ENCODE measurements around the gene GTF3C5.
"Not testable (repeated sequence)": the region's sequence is repeated elsewhere in the genome, so short reads cannot be mapped to it uniquely, and the experiment has no call there.

Gene GTF3C5

DNA sequence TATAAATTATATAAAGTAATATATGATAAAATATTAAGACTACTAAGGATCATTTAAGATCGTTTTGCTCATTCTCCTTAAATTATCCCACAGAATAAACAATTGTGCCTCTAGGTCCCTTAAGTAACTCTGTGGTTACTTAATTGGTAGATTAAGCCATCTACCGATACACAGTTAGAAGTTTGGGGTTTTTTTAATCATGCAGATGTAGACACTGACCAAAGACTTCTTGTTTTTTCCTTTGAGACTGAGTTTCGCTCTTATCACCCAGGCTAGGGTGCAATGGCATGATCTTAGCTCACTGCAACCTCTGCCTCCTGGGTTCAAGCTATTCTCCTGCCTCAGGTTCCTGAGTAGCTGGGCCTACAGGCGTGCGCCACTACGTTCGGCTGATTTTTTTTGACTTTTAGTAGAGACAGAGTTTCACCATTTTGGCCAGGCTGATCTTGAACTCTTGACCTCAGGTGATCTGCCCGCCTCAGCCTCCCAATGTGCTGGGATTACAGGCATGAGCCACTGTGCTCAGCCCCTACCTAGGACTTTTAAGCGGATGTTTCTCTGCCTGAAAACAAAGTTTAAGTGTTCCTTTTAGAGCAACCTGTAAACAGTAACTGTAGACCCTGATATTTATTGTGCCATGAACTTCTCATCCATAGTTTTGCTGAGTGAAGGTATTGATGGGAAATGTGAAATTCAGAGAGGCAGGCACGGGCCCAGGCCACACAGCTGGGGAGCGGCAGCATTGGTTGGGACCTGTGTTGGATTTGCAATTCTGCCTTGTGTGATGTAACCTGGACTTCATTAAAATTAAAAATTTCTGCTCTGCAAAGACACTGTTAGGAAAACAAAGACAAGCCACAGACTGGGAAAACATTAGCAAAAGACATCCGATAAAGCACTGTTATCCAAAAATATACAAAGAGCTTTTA, 42.6 kb downstream of the GTF3C5 start:
- no peak for DNase-seq

DNA sequence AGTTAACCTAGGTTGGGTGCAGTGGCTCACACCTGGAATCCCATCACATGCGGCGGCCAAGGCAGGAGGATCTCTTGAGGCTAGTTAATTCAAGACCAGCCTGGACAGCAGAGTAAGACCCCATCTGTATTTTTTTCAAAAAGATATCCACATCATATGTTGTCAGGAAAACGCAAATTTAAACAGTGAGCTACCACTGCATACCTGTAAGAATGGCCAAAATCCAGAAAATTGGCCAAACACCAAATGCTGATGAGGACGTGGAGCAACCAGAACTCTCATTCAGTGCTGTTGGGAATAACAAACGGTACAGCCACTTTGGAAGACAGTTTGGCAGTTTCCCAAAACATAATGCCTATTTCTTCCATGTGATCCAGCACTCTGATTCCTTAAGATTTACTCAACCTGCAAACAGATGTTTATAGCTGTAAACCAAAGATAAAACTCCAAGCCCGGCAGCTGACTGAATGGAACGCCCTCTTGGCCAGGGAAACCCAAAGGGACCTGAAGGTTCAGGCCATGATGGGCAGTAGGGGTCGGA, 43.4 kb downstream of the GTF3C5 start:
- no peak for DNase-seq

DNA sequence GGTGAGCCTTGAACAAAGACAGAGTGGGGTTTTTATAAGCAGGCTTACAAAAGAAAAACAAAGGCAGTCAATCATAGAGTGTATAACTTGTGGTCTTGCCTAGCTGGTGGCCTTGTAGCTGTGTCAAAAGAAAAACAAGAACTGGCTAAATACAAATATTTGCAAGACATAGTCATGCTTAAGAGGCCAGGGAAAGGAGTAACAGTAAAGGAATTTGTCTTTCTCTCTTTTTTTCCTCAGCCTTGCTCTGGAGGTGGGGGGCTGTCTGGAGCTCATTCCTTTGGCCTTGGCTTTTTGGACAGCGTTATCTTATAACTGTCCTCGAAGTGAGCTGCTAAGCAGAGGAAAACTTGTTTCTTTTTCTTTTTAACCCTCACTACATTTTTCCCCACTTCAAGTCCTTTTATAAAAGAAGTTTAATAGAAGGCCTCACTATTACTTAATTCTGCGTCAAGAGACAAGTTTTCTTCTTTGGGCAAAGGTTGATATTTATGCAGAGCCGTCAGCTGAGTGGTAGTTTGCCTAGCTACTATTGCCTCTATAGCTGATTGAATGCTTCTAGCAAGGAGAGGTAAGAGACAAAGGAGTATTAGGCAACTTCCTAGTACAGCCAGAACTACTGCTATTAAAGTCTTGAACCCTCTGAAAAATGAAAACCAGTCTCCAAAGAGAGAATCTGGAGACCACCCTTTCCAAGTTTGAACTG, 45.3 kb downstream of the GTF3C5 start:
- DNase-seq: no peak

DNA sequence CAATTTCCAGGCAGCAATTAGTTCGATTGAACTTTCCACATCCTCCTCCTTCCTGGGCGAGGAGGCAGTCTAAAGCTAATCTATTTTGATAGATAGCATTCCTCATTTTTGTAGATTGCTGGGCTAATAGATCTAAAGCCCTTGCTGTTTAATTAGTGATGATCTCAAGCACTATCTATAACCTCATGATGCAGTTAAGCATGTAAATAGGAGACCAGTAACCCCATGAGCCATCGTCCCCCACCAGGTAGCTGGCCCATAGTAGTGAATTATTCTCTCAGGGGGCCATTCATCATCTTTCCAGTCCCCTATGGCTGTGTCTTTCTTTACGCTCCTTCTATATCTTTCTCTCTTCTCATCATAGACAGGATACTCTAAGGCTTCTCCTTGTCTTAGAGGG, 45.9 kb downstream of the GTF3C5 start:
- no peak for DNase-seq

DNA sequence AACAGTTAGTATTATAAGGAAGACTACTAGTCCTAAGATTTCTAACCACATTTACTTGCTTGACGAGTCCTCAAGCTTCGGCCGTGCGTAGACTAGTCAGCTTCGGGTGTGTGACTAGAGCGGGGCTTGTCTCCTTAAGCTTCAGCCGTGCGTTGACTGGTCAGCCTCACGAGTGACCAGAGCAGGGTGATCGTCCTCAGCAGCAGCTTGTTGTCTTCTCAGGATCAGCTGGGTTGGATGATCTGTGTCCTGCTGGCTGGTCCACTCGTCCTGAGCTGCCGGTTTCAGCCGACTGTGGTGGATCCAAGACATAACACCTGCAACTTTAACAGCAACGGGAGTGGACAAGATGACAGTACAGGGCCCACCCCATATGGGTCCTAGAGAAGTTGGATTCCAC, 47.7 kb downstream of the GTF3C5 start:
- no peak for DNase-seq

DNA sequence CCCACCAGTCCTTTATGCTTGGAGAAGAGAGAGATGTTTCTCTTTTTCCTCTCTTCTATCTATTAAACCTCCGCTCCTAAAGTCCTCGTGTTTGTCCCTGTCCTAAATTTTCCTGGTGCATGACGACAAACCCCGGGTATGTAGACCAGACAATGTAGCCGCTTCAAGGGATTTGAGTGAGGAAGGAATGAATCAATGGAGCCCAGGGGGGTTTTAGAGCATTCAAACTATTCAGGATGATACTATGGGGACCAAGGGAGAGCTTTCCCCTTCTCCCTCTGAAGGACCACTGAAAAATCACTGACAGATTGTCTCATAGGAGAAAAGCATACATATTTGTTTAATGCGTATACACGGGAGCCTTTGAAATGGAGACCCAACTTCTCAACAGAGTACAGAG, 49.4 kb downstream of the GTF3C5 start:
- no peak for DNase-seq

DNA sequence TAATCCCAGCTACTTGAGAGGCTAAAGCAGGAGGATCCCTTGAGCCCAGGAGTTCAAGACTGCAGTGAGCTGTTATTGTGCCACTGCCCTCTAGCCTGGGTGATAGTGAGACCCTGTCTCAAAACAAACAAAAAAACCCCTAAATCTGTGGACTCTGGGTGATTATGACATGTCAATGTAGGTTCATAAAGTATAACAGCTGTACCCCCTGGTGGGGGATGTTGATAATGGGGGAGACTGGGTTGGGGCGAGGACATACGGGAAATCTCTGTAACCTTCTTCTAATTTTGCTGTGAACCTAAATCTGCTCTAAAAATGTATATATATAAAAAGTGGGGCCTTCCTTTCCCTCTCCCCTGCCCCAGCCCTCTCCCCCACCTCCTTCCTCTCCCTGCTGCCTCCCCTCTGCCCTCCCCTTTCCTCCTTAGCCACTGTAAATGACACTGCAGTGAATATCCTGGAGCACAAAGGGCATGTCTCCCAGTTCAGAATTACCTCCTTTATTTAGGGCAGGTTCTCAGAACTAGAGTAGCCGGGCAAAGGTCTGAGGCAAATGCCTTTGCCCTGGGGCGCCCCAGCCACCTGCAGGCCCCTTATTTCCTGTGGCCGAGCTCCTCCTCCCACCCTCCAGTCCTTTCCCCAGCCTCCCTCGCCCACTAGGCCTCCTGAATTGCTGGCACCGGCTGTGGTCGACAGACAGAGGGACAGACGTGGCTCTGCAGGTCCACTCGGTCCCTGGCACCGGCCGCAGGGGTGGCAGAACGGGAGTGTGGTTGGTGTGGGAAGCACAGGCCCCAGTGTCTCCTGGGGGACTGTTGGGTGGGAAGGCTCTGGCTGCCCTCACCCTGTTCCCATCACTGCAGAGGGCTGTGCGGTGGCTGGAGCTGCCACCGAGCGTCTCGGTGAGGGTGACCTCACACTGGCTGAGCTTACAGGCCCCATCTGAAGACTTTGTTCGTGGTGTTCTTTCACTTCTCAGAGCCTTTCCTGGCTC, 50.3 kb downstream of the GTF3C5 start:
- DNase-seq: not testable (repeated sequence)

DNA sequence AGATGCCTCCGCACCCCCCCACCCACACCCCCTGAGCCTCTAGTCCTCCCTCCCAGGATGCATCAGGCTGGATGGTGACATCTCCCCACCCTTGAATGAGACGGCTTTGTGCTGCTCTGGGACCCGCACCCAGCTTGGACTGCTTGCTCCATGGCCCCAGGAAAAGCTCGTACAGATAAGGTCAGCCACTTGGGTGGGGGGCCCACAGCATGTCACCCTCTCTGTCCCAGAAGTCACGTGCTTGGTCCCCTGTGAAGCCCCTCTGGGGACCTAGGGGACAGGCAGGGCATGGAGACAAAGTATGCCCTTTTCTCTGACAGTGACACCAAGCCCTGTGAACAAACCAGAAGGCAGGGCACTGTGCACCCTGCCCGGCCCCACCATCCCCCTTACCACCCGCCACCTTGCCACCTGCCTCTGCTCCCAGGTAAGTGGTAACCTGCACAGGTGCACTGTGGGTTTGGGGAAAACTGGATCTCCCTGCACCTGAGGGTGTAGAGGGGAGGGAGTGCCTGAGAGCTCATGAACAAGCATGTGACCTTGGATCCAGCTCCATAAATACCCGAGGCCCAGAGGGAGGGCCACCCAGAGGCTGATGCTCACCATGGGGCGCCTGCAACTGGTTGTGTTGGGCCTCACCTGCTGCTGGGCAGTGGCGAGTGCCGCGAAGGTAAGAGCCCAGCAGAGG, 51.3 kb downstream of the GTF3C5 start:
- DNase-seq: not testable (repeated sequence)

DNA sequence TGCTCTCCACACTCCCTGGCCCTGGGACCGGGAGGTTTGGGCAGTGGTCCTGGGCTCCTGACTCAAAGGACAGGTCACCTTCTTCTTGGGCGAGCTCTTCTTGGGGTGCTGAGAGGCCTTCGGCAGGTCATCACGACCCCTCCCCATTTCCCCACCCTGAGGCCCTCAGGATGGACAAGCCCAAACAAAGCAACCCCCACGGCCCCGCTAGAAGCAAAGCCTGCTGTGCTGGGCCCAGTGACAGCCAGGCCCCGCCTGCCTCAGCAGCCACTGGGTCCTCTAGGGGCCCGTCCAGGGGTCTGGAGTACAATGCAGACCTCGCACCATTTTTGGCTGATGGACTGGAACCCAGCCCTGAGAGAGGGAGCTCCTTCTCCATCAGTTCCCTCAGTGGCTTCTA, 52.9 kb downstream of the GTF3C5 start:
- DNase-seq: not testable (repeated sequence)

DNA sequence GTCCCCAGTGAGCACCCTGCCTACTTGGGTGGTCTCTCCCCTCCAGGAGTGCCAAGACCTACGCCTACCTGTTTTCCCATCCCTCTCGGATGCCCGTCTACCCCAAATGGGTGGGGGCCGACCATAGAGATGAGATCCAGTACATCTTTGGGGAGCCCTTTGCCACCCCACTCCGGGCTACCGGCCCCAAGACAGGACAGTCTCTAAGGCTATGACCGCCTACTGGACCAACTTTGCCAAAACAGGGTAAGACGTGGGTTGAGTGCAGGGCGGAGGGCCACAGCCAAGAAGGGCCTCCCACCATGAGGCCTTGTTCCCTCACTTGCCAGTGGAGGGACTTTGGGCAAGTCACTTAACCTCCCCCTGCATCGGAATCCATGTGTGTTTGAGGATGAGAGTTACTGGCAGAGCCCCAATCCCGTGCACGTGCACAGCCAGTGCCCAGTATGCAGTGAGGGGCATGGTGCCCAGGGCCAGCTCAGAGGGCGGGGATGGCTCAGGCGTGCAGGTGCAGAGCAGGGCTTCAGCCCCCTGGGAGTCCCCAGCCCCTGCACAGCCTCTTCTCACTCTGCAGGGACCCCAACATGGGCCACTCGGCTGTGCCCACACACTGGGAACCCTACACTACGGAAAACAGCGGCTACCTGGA, 55.5 kb downstream of the GTF3C5 start:
- DNase-seq: not testable (repeated sequence)

DNA sequence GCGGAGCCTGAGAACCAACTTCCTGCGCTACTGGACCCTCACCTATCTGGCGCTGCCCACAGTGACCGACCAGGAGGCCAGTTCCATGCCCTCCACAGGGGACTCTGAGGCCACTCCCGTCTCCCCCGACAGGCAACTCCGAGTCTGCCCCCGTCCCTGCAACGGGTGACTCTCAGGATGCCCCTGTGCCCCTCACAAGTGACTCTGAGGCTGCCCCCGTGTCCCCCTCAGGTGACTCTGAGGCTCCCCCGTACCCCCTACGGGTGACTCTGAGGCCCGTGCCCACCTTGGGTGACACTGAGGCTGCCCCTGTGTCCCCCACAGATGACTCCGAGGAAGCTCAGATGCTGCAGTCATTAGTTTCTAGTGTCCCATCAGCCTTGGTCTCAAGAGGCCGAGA, 56.1 kb downstream of the GTF3C5 start:
- DNase-seq: no peak

DNA sequence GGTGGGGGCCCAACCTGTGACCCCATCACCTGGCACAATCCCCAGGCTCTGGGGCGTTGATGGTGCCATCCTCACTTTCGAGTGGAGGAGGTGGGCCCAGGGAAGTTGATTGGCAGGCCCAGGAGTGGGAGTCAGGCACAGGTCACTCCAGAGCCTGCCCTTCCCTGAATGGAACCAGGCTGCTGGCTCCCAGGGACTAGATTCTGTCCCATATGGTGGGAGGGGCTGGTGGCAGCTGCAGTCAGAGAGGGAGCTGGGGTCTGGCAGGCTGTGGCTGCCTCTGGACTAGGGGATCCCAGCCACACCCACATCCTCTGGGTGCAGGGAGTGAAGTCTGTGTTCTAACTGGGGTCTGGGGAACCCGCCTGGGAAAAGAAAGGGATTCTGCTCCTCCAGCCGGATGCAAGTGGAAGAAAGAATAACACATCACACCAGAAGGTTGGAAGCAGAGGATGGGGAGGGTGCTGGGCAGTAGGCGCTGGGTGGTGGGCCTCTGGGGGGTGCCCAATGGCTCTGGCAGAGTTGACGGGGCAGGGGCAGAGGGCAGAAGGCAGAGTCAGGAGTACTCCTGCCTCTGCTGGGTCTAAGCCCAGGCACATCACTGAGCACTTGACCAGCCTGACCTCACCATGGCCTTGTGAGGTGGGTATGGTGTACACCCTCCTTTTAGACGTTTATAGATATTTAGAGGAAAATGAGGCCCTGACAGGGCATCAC, 56.8 kb downstream of the GTF3C5 start:
- no peak for DNase-seq

DNA sequence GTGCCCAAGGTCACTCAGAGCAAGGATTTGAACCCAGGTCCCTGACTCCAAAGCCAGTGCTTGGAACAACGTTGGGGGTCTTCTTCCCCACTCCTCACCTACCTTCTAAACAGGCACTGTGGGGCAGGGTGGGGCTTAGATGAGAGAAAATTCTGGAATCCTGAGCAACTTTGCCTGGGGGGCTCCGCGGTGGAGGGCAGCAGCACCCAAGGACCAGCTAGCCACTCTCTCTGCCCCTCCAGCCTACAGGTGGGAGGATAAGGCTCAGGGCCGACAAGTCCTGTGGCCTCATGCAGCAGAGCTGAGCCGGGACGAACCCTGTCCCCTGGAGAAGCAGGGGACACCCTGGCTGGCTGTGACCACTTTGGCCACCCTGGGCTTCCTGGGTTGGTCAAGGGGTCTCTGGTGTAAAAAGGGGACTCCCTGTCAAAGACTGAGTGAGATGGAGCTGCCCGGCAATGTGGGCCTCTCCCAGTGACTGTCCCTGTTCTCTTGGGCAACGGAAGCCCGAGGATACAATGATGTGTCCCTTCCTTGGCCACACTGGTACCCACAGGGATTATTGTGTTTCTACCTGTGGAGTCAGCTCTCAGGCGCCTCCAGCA, 57.5 kb downstream of the GTF3C5 start:
- DNase-seq: no peak

DNA sequence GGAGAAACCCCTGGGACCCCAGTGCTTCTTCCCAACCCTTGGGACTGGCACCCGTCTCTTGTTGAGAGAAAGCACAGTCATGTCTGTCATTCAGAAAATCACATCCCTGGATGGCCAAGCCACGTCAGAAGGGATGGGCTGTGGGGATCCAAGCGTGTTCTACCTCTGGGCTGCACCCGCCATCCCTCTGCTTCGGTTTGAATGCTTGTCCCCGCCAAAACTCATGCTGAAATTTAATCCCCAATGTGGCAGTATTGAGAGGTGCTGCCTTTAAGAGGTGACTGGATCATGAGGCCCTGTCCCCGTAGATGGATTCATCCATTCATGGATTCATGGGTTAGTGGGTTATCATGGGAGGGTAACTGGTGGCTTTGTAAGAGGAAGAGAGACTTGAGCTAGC, 58.0 kb downstream of the GTF3C5 start:
- DNase-seq: no peak

DNA sequence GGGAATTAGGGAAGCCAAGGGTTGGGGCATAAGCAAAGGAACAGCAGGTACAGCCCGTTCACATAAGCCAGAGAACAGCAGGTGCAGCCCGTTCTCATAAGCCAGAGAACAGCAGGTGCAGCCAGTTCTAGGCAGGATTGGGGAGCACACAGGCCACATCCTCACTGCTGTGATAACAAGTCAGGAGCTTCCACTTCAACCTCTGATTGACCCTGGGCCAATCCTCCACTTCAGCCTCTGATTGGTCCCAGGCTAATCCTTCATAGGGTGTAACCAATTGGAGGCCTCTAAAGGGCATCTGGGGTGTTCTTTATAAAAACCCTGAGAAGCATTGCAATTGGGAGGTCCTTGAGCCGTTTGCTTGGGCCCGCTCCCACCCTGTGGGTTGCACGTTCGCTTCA, 58.5 kb downstream of the GTF3C5 start:
- no peak for DNase-seq

DNA sequence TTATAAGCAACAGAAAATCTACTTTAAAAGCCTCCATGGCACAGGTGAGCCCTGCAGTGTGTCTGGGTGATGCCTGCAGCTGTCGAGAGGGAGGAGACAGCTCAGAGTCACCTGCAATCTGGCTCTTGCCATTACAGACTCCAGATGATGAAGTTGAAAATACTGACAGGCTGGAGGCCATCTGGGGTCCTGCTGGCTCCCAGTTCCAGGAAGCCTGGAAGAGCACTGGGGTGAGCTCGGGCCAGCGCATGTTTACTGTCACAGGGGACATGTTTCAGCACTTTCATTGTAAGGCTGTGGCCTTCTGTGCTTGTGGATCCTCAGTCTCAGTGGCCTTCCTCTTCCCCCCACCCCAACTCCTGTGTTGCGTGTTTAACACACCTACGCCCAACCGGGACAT, 59.4 kb downstream of the GTF3C5 start:
- no peak for DNase-seq

DNA sequence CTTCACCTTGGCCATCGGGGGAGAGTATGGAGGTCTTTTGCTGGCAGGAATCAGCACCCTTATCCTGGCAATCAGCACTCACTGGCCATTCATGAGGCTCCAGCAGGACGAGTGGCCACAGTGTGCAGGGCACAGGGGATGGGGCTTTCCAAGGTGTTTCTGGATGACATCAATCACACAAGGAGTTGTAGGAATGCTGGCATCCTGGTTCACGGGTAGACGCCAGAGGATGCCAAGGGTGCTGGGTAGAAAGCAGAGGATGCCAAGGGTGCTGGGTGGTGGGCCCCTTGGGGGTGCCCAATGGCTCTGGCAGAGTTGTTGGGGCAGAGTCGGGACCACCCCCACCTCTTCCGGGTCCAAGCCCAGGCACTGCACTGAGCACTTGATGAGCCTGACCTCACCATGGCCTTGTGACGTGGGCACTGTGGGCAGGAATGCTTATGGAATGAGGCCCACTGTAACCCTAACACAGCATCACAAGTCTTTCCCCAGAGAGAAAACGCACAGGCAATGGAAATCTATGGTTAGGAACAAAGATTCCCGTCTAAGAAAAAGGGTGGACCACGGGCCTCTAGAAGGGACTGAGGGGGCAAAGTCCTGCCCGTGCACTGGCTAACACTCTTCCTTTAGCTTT, 60.1 kb downstream of the GTF3C5 start:
- no peak for DNase-seq

DNA sequence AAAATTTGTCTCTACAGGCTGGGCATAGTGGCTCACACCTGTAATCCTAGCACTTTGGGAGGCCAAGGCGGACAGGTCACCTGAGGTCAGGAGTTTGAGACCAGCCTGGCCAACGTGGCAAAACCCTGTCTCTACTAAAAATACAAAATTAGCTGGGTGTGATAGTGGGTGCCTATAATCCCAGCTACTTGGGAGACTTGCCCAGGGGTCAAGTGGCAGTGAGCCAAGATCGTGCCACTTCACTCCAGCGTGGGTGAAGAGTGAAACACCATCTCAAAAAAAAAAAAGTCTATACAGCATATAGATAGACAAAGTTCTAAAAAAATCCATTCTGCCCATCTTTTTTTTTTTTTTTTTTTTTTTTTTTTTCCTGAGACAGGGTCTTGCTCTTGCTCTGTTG, 63.6 kb downstream of the GTF3C5 start:
- DNase-seq: not testable (repeated sequence)

DNA sequence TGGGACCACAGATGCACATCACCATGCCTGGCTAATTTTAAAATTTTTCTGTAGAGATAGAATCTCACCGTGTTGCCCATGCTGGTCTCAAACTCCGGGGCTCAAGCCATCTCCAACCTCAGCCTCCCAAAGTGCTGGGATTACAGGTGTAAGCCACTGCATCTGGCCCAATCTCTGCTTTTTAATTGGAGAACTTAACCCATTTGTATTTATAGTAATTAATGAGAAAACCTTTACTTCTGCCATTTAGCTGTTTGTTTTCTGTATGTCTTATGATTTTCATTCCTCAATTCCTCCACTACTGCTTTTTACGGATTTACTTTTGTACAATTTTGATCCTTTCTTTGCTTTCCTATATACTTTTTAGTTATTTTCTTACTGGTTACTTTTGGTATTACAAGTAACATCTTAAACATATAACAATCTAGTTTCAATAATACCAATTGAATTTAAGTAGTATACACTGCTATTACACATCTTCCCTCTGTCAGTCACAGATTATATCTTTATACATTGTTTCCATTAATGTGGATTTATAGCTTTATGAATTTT, 64.1 kb downstream of the GTF3C5 start:
- no peak for DNase-seq
